Stimulated activated CD8-positive, alpha-beta memory T cell treated with anti-CD3 and anti-CD28 coated beads, Interleukin-12 subunit alpha, Interleukin-12 subunit beta, amount 100 ng/mL, for 24 hours (primary cell): ENCODE data around the gene CYP27A1.
"Not testable (repeated sequence)": the region's sequence is repeated elsewhere in the genome, so short reads cannot be mapped to it uniquely, and the experiment has no call there.

ENCODE experiments used
- DNase-seq: peaks from one replicate; pipeline ENCODE4 v3.0.0-alpha.2; 2020; ENCODE audit errors: extremely low read depth

The CYP27A1 gene

DNA sequence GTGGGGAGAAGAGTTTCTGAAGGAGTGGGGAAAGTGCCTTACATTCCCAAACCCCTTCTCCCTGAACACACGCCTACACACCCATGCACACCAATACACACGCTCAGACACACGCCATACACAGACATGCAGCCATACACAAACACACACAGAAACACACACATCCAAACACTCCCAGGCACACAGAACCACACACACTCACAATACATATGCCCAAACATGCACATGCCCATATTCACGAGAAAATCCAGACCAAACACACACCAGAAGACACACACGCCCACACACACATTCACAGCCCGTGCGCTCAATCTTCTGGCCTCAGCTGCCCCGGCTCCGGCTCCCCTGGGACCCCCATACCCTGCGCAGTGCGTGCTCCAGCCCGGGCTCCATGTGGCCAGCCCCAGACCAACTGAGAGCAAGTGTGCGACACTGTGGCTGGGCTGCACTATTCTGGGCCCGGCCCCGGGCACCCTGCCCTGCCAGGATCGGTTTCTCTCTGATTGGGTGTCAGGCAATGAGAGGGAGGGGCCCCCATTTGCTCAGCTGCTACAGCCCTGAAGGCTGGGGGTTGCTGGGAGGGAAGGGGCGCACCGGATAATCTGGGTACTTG is 49.5 kb downstream of the CYP27A1 start, which contains the start of gene PRKAG3:
TSS of gene PRKAG3 (minus strand) at position 426 of the 613 bp plus-strand sequence.
- DNase-seq = no peak

- DNase-seq = no peak
These were observed 50.1 kb downstream of the CYP27A1 start for GRCh38 chr2:218832081-218832480.

- no peak for DNase-seq
These were observed 50.6 kb downstream of the CYP27A1 start for GRCh38 chr2:218832520-218832919.

DNA sequence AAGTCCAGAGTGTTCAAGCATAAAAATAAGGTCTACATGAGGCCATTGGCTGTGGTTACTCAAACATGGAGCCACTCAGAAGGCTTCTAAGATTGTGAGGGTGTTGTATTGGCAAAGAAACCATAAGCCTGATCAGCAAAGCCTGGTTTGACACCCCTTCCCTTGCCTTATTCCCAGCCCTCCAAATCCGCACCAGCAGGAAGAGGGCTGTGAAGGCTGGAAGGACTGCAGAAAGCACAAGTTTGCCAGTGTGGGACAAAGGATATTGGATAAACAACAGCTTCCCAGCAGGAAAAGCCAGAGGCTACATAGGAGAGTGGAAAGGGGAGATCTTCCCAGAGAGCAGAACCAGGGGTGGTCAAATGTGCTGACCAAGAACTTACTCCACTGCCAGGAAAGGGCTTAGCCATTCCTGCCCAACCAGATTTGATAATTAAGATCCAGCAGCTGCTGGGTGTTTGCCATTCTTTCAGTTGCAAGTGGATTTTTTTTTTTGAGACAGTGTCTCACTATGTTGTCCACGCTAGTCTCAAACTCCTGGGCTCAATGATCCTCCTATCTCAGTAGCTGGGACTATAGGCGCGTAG is 51.2 kb downstream of the CYP27A1 start:
- no peak for DNase-seq

DNA sequence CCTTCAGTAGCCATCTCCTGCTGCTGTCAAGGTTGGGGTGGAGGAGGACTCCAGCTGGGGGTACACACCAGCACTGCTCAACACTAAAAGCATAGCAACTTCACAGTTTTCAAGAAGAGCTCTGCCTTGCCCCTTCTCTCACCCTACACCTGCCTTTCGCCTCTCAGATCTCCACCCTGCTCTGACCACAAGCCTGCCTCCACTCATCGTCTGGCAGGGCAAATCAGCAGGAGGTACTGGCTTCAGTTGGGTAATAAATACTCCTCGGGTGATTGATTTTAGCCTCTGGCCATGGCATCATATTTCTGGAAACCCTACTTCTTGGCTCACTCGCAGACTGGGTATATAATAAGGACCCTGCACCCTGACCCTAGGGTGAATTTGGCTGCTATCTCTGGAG is 52.7 kb downstream of the CYP27A1 start:
- no peak for DNase-seq

- no peak for DNase-seq
These were observed 55.5 kb downstream of the CYP27A1 start for GRCh38 chr2:218837495-218837894.

DNA sequence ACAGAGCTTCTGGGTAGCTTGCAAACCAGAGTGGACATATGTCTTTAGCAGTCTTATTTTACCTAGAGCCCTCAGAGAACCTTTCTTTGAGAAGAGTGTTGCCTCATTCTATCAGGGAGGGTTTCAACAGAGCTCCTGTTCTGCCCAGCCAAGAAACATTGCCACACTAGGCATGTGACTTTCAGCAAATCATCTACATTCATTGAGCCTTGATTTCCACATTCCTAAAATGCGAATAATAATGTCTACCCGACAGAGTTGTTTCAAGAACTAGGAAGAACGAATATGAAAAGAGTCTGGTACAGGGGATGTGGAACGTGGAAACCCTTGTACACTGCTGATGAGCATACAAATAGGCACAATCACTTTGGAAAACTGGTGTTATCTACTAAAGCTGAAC is 57.5 kb downstream of the CYP27A1 start:
- no peak for DNase-seq

GRCh38 chr2:218839888-218840287 is 57.9 kb downstream of the CYP27A1 start:
- DNase-seq = no peak

DNA sequence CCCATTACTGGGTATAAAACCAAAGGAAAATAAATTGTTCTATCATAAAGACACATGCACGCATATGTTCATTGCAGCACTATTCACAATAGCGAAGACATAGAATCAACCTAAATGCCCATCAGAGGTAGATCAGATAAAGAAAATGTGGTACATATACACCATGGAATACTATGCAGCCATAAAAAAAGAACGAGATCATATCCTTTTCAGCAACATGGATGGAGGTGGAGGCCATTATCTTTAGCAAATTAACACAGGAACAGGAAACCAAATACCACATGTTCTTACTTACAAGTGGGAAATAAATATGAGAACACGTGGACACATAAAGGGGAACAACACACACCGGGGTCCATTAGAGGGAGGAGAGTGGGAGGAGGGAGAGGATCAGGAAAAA is 62.4 kb downstream of the CYP27A1 start:
- not testable (repeated sequence) for DNase-seq

- not testable (repeated sequence) for DNase-seq
These were observed 65.0 kb downstream of the CYP27A1 start for GRCh38 chr2:218846963-218847362.

DNA sequence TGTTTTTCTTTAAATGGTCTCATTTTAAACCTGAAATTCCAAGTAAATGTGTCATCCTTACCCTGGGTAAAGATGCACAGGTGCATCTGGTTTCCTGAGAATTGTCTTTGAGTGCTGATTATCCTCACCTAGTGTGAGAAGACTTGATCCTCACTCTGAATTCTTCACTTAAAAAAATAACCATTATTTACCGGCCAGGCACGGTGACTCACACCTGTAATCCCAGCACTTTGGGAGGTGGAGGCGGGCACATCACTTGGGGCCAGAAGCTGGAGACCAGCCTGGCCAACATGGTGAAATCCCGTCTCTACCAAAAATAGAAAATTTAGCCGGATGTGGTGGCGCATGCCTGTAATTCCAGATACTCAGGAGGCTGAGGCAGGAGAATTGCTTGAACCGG is 67.8 kb downstream of the CYP27A1 start:
- no peak for DNase-seq

DNA sequence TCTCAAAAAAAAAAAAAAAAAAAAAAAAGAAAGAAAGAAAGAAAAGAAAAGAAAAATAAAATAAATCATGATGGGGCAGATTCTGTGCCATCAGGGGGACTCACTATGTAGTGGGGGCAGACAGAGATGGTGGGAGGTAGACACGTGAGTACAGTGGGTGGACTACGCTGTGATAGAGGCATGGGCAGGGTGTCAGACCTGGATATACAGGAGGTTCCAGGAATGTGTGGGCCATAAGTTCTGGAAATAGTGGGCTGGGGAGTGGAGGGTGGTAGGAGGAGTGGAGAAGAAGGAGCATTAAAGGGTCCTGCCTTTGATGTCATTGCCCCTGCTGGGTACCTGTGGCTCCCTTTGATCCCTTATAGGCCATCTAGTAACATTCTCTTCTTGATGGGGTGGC is 68.8 kb downstream of the CYP27A1 start:
- no peak for DNase-seq

DNA sequence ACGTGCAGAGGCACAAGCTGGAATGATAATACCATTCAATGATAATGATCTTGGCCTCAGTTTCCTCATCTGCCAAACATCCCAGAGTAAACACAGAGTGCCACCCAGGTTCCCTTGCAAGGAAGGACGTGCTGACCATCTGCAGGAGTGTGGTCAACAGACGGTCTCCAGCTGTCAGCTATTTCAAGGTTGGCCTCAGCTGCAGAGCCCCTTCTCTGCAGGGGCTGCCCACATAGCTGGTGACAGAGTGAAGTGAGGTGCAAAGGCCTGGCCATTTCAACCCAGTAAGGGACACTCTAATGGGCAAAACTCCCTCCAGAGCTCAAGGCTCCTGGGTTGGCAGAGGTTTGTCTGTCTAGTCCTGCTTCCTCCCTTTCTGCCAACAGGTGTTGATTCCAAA is 69.3 kb downstream of the CYP27A1 start:
- DNase-seq = no peak

DNA sequence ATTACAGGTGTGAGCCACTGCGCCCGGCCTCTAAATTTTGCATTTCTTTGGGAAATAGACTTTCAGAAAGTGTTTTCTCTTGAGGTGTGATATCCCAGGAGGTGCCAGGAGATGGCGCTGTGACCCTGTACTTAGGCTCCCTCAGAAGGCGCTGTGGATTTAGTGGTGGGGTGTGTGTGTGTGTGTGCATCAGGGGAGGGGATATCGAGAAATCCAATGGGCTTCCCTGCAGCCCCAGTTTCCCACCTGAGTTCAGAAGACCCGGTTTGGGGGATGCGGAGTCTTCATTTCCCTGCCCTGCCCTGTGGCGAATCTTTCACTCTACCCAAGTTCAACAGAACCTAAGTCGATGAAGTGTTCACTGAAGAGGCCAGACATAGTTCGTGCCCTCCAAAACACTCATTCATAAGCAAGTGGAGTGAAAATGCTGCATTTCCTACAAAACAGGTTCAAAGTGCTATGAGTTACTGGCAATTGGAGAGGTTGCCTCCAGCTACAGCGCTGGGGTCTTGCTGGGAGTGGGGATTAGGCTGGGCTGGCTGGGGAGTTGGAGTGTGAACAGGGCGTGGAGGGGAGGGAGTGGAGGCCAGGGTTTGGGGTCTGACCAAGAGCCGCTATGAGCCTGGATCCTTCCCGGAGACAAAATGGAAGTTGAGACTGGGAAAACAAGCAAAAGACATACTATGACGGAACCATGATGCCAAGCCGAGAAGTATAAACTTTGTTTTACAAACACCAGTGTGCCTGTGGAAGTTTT is 71.1 kb downstream of the CYP27A1 start:
- no peak for DNase-seq

DNA sequence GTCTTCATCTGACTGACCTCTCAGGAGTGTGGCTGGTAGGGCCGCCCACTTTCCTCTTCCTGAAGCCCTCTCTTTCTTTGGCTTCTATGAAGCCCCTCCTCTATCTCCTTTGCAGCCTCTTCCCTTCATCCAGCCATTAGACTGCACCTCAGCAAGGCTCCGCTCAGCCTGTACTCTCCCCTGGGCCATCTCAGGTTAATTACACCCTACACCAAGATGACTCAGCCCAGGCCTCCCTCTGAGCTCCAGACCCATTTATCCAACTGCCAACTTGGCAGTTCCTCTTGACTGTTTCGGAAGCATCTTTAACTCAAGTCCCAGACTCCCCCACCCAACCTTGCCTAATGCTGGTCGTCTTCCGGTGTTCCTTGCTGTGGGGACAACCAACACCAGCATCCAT is 71.8 kb downstream of the CYP27A1 start:
- DNase-seq = no peak

GRCh38 chr2:218854860-218855259 is 72.9 kb downstream of the CYP27A1 start:
- no peak for DNase-seq

GRCh38 chr2:218855305-218856166 is 73.6 kb downstream of the CYP27A1 start:
- DNase-seq = no peak

DNA sequence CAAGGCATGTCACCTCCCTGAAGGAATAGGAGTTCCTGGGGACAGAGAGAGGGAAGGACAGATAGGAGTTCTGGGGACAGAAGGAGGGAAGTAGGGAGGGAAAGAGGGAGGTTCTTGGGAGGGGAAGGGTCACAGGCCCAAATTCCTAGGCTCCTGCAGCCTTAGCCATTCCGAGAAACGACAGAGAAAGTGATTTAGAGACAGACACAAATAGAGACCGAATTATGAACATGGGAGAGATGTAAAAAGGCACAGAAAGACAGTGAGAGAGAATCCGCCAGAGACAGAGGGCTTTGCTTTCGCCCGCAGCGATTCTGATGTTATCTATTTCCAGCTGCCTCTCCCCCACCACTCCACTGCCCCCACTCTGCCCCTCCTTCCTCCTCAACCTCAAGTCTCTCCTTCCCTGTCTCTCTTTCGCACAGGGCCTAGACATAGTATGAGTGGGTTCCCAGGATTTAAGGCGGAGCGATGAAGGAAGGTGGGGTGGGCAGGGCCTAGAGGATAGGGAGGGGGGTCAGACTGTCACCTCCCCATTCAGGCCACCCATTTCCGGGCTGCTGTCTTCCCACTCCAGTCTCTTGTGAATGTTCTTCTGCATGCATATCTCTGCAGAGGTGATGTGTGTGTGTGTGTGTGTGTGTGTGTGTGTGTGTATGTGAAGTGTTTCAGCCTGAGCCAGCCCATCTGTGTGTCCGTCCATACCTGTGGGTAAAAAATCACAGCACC is 74.4 kb downstream of the CYP27A1 start:
- no peak for DNase-seq

DNA sequence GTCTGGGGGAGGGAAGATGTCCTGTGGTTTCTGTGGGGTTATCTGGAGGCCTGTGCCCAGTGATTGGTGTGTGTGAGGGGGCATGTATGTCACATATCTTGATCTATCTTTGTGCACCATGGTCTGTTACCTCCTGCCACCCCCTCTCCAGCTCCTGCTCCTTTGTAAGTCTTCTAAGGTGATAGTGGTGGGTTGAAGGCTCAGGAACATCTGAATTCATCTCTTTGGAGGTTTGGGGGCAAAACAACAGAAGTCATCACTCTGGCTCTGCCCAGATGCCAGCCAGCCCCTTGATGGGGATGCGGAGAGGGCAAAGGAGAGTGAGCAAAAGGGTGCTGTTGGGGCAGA is 74.9 kb downstream of the CYP27A1 start:
- DNase-seq = no peak

DNA sequence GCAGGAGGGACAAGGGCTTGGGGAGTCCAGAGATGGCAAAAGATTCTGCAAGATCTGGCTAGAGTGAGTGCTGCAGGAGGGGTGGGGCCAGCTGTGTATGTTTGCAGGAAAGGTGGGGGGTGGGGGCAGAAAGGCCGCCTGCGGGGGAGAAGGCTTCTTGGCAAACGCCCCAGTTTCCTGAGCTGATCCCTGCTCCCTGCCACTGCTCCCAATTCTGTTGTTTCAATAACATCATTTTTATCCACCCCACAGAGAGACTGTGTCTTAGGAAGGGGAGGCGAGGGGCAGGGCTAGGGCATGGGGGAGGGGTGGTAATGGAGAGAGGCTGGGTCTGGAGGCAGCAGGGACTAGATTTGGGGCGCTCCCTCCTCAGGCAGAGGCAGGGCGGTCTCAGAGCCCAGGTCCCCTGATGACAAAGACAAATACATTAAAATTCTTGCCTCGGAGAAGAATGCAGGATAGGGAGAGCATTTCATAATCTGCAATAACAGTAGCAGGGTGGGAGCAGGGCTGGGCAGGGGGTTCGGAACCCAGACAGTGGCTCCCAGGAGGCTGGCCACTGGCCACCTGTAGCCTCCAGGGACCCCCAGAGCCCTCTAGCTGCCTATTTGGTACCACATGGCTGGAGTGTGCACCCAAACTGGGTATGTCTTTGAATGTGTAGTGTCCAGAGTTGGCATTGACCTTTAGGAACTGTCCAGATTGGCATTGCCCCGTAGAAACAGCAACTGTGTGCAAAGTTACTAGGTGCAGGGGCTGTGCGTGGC is 75.6 kb downstream of the CYP27A1 start:
- no peak for DNase-seq

- no peak for DNase-seq
These were observed 76.1 kb downstream of the CYP27A1 start for GRCh38 chr2:218858138-218858445.
